ENCODE data around the gene C5orf52.
"Not testable (repeated sequence)": the region's sequence is repeated elsewhere in the genome, so short reads cannot be mapped to it uniquely, and the experiment has no call there.

The C5orf52 gene

DNA sequence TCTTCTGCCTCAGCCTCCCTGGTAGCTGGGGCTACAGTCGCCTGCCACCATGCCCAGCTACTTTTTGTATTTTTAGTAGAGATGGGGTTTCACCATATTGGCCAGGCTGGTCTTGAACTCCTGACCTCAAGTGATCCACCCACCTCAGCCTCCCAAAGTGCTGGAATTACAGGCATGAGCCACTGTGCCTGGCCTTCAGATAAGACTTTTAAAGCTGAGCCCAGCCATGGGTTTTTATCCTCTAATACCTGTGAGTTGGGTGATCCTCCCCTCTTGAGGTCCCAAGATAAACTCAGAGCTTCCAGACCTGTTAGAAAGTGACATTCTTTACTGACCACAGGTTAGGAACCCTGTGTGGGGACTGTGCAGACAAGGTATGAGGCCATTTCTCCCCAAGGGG, 56.5 kb downstream of the C5orf52 start:
- DNase-seq, result not testable (repeated sequence)

Data from stimulated activated CD4-positive, alpha-beta T cell treated with anti-CD3 and anti-CD28 coated beads, Interleukin-12 subunit alpha, Interleukin-12 subunit beta, amount 100 ng/mL, for 4 hours (primary cell).